GM12878 (cell line): ENCODE data around the gene PRH1. TPM values are rescaled to one million over a fixed set of nuclear protein-coding genes. Genes with fewer than 3 reads are reported as not detected.

Experiments used
- ATAC-seq: fragments of 200-7000 bp; cut with Tn5 transposase; 3 replicates; pipeline ENCODE4 v1.9.1; 2020; ENCODE audit warnings: mild to moderate bottlenecking, moderate library complexity
- BruUV-seq: library from RNA; stranded (reverse); fragments of 400-500 nt; replicated peaks from 2 replicates; lab custom pipeline; 2021; lab: Mats Ljungman, UMichigan
- CTCF ChIA-PET: fragments of 300-600 bp; sonication (Branson Sonifier 250); formaldehyde crosslinking; extraction: SDS; loops from one replicate; lab custom pipeline; 2021; ENCODE audit warnings: inconsistent platforms; lab: Yijun Ruan, JAX
- POLR2A ChIA-PET: fragments of 350-600 bp; formaldehyde crosslinking; extraction: SDS; loops from one replicate; lab custom pipeline; 2021; ENCODE audit warnings: inconsistent platforms; lab: Charles Lee
- RAD21 ChIA-PET: fragments of 300-600 bp; sonication (Branson Sonifier 250); formaldehyde crosslinking; loops from one replicate; lab custom pipeline; 2023; ENCODE audit warnings: antibody characterized with exemption; ENCODE audit not compliant: unreplicated experiment; lab: Charles Lee
- SMC1A ChIA-PET: fragments of 300-600 bp; sonication (Branson Sonifier 250); formaldehyde crosslinking; loops from one replicate; lab custom pipeline; 2023; ENCODE audit not compliant: unreplicated experiment, uncharacterized antibody; lab: Charles Lee
- DNase-seq: peaks from one replicate; pipeline ENCODE4 v3.0.0-alpha.2; 2011; ENCODE audit warnings: low read depth, low spot score
- FAIRE-seq: peaks from 3 replicates; lab custom pipeline; 2011; peaks lifted over from hg19 to GRCh38; lab: Jason Lieb, UNC
- H2AFZ ChIP-seq: 2 replicates; pipeline ENCODE4 v1.6.0; 2011; ENCODE audit warnings: low read depth, low read length, control low read depth; ENCODE audit not compliant: control insufficient read depth
- H3K27ac ChIP-seq: 2 replicates; pipeline ENCODE4 v1.5.1; 2011; ENCODE audit warnings: control low read depth; ENCODE audit not compliant: control insufficient read depth, insufficient read depth
- H3K27me3 ChIP-seq, 2 experiments: replicated peaks in 1 of 2; 2 replicates each; pipeline versions ENCODE4 v1.6.0 to v1.6.1; 2011; ENCODE audit warnings: low read length in 1 of 2; ENCODE audit not compliant: control insufficient read depth in 2 of 2, insufficient read depth in 2 of 2
- H3K36me3 ChIP-seq, 2 experiments: 2 replicates each; pipeline ENCODE4 v1.5.1; 2011; ENCODE audit warnings: low read length in 1 of 2; ENCODE audit not compliant: control insufficient read depth in 2 of 2, insufficient read depth in 2 of 2
- H3K4me1 ChIP-seq: 2 replicates; pipeline ENCODE4 v1.6.1; 2011; ENCODE audit warnings: mild to moderate bottlenecking, low read length, moderate library complexity, mixed read lengths; ENCODE audit not compliant: control insufficient read depth, insufficient read depth
- H3K4me2 ChIP-seq: 2 replicates; pipeline ENCODE4 v1.6.0; 2011; ENCODE audit warnings: control low read depth; ENCODE audit not compliant: control insufficient read depth, insufficient read depth
- H3K4me3 ChIP-seq: fragments of 200-600 bp; sonication (generic); 2 replicates; pipeline ENCODE4 v1.5.1; 2016
- H3K79me2 ChIP-seq: 2 replicates; pipeline ENCODE4 v1.6.0; 2011; ENCODE audit warnings: low read length; ENCODE audit not compliant: control insufficient read depth, insufficient read depth
- H3K9ac ChIP-seq: 2 replicates; pipeline ENCODE4 v1.8.0; 2011; ENCODE audit warnings: low read length, control low read depth, mixed read lengths; ENCODE audit not compliant: control insufficient read depth, insufficient read depth
- H3K9me3 ChIP-seq: replicated peaks from 3 replicates; pipeline ENCODE4 v1.5.1; 2011; ENCODE audit warnings: mild to moderate bottlenecking, low read length; ENCODE audit not compliant: control insufficient read depth, insufficient read depth
- H4K20me1 ChIP-seq: 2 replicates; pipeline ENCODE4 v1.6.0; 2011; ENCODE audit not compliant: control insufficient read depth, insufficient read depth
- BCL11A ChIP-seq: IDR thresholded peaks from 2 replicates; pipeline ENCODE4 v1.6.1; 2011; ENCODE audit warnings: low read depth, low read length
- CREM ChIP-seq: IDR thresholded peaks from 2 replicates; pipeline ENCODE4 v1.6.1; 2014; ENCODE audit warnings: antibody characterized with exemption, low read depth
- EZH2 ChIP-seq: IDR thresholded peaks from 2 replicates; pipeline ENCODE4 v1.6.1; 2012; ENCODE audit warnings: low read depth, mild to moderate bottlenecking, control low read depth, inconsistent platforms, low read length, borderline replicate concordance; ENCODE audit not compliant: control insufficient read depth
- FOXK2 ChIP-seq: fragments of 450-650 bp; IDR thresholded peaks from 2 replicates; pipeline ENCODE4 v1.6.1; 2017; ENCODE audit warnings: mild to moderate bottlenecking, moderate library complexity
- MYB ChIP-seq: fragments of 150-350 bp; IDR thresholded peaks from 2 replicates; pipeline ENCODE4 v1.6.1; 2014; ENCODE audit warnings: mild to moderate bottlenecking, low read depth, low read length, borderline replicate concordance
- POU2F2 ChIP-seq: IDR thresholded peaks from 3 replicates; pipeline ENCODE4 v1.6.1; 2011; ENCODE audit warnings: low read depth, mild to moderate bottlenecking, low read length, borderline replicate concordance
- RUNX3 ChIP-seq: IDR thresholded peaks from 2 replicates; pipeline ENCODE4 v1.6.1; 2012; ENCODE audit warnings: low read length, inconsistent platforms
- SMAD1 ChIP-seq: fragments of 450-650 bp; IDR thresholded peaks from 2 replicates; pipeline ENCODE4 v1.6.1; 2018; ENCODE audit warnings: mild to moderate bottlenecking, low read depth; ENCODE audit not compliant: partially characterized antibody
- SMARCA5 ChIP-seq: fragments of 450-650 bp; IDR thresholded peaks from 2 replicates; pipeline ENCODE4 v1.6.1; 2017; ENCODE audit warnings: mild to moderate bottlenecking
- SP1 ChIP-seq: IDR thresholded peaks from one replicate; pipeline ENCODE4 v1.6.1; 2011; ENCODE audit warnings: low read depth, low read length
- SREBF2 ChIP-seq: IDR thresholded peaks from 2 replicates; pipeline ENCODE4 v1.6.1; 2012; ENCODE audit warnings: mild to moderate bottlenecking, low read length
- WRNIP1 ChIP-seq: IDR thresholded peaks from 2 replicates; pipeline ENCODE4 v1.6.1; 2011; ENCODE audit warnings: low read depth, low read length, improper control_type of control experiment, borderline replicate concordance
- WGBS: methylation state at CpG from one replicate; pipeline ENCODE4 v1.1.6; 2016; ENCODE audit warnings: low lambda C conversion rate; ENCODE audit not compliant: insufficient replicate concordance, insufficient coverage; ENCODE audit errors: missing lambda C conversion rate; 5-methylcytosine and 5-hydroxymethylcytosine counted together
- in situ Hi-C: fragments of 300-500 bp; cut with MboI; formaldehyde crosslinking; loops from 9 replicates; pipeline ENCODE4 v1.14.3; 2018; ENCODE audit warnings: mixed read lengths
- intact Hi-C: fragments of 100-400 bp; cut with micrococcal nuclease; formaldehyde crosslinking; loops from one replicate; pipeline ENCODE4 v1.14.2; 2022; ENCODE audit not compliant: unreplicated experiment
- polyA plus RNA-seq, 11 experiments: library from polyadenylated mRNA; depleted of rRNA in 4 of 11; unstranded in 6 of 11; stranded (reverse) in 5 of 11; fragments of >200 nt; fragmentation: Nextera tagmentation in 4 of 11; fragmentation: Illumina TruSeq in 1 of 11; extraction: Ambion mirVana in 4 of 11; extraction: Trizol in 1 of 11; gene quantifications; 1 replicate in 1 of 11; 2 replicates in 10 of 11; pipeline versions ENCODE4 v1.2.1 to v1.2.3, GENCODE V29; 2011 to 2016; ENCODE audit warnings: inconsistent platforms in 2 of 11, missing spikeins in 2 of 11, low read depth in 1 of 11
- total RNA-seq, 4 experiments: library from RNA; depleted of rRNA in 3 of 4; stranded (reverse); fragments of >200 nt in 3 of 4; fragmentation: Illumina TruSeq in 1 of 4; extraction: Trizol in 1 of 4; gene quantifications; 2 replicates each; pipeline versions ENCODE4 v1.2.1 to v1.2.3, GENCODE V29; 2013 to 2021
- TF ChIP-seq, protein P1 (sequence below): IDR thresholded peaks from 2 replicates; pipeline ENCODE4 v1.6.1; 2011; ENCODE audit warnings: borderline replicate concordance, low read depth, mild to moderate bottlenecking, moderate library complexity, mixed read lengths, low read length; ENCODE audit not compliant: insufficient read depth; ENCODE audit errors: extremely low read length
- TF ChIP-seq, protein P2 (sequence below): IDR thresholded peaks from 2 replicates; pipeline ENCODE4 v1.6.1; 2012; ENCODE audit warnings: low read depth, low read length, improper control_type of control experiment
- TF ChIP-seq, protein P3 (sequence below): fragments of 450-650 bp; IDR thresholded peaks from 2 replicates; pipeline ENCODE4 v1.6.1; 2016; ENCODE audit warnings: mild to moderate bottlenecking
- TF ChIP-seq, protein P4 (sequence below): fragments of 450-650 bp; IDR thresholded peaks from 2 replicates; pipeline ENCODE4 v1.6.1; 2017; ENCODE audit warnings: mild to moderate bottlenecking

Gene PRH1
- total and polyA plus RNA-seq, 10 of the 15 experiments (the other 5 are each of a cell fraction or from before 2014, with no cell fraction given), result 2.5 to 26.3 (median 11.8) TPM

DNA sequence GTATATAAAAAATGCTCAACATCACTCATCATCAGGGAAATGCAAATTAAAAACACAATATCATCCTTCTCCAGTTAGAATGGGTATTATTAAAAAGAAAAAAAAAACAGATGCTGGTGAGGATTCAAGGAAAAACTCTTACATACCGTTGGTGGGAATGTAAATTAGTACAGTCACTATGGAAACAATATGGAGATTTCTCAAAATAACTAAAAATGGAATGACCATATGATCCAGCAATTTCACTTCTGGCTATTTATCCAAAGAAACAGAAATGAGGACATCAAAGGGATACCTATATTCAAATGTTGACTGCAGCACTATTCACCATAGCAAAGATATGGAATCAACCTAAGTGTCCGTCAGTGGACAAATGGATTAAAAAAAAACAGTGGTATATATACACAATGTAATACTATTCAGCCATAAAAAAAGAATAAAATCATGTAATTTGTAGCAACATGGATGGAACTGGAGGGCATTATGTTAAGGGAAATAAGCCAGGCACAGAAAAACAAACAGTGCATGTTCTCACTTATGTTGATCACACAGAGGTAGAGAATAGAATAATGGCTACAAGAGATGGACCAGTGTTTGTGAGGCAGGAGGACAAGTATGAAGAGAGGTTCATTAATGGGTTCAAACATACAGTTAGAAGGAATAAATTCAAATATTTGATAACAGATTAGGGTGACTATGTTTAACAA lies 20.4 kb downstream of the PRH1 start:
- no peak for ATAC-seq
- H3K27ac ChIP-seq, result no peak overlapping the region
- BruUV-seq, result no TSS peak
- no peaks in the 10 kb centered on the region for H4K20me1 ChIP-seq
- ChIA-PET POLR2A (no interaction called here), CTCF (no interaction called here), SMC1A (no interaction called here), RAD21 (no interaction called here)
- no peaks in the 10 kb centered on the region; a peak in 1 of 4 replicates for H3K36me3 ChIP-seq
- no peaks in the 10 kb centered on the region for H3K27me3 ChIP-seq
- H3K79me2 ChIP-seq, result no peaks in the 10 kb centered on the region
- H3K4me3 ChIP-seq, result no peak overlapping the region
- WGBS, result 80% methylated on average over 2 of the region's 2 CpGs
- no peak overlapping the region for H2AFZ ChIP-seq
- H3K4me2 ChIP-seq, result no peak overlapping the region
- intact Hi-C loops (no loop called here), in situ Hi-C loops (no loop called here)
- no peak overlapping the region for H3K9ac ChIP-seq
- no peak for DNase-seq
- FAIRE-seq, result no peak
- H3K9me3 ChIP-seq, result no peaks in the 10 kb centered on the region; the same call in 2 of the 3 replicates
- H3K4me1 ChIP-seq, result no peaks in the 10 kb centered on the region
- TF ChIP-seq EZH2, result no peak
- TF ChIP-seq SP1, result no peak
- TF ChIP-seq, protein P1, sequence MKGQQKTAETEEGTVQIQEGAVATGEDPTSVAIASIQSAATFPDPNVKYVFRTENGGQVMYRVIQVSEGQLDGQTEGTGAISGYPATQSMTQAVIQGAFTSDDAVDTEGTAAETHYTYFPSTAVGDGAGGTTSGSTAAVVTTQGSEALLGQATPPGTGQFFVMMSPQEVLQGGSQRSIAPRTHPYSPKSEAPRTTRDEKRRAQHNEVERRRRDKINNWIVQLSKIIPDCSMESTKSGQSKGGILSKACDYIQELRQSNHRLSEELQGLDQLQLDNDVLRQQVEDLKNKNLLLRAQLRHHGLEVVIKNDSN, result no peak
- TF ChIP-seq, protein P2, sequence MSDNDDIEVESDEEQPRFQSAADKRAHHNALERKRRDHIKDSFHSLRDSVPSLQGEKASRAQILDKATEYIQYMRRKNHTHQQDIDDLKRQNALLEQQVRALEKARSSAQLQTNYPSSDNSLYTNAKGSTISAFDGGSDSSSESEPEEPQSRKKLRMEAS, result no peak
- TF ChIP-seq, protein P3, sequence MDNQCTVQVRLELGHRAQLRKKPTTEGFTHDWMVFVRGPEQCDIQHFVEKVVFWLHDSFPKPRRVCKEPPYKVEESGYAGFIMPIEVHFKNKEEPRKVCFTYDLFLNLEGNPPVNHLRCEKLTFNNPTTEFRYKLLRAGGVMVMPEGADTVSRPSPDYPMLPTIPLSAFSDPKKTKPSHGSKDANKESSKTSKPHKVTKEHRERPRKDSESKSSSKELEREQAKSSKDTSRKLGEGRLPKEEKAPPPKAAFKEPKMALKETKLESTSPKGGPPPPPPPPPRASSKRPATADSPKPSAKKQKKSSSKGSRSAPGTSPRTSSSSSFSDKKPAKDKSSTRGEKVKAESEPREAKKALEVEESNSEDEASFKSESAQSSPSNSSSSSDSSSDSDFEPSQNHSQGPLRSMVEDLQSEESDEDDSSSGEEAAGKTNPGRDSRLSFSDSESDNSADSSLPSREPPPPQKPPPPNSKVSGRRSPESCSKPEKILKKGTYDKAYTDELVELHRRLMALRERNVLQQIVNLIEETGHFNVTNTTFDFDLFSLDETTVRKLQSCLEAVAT, result no peak
- TF ChIP-seq CREM, result no peak
- no peak for TF ChIP-seq BCL11A
- TF ChIP-seq, protein P4, sequence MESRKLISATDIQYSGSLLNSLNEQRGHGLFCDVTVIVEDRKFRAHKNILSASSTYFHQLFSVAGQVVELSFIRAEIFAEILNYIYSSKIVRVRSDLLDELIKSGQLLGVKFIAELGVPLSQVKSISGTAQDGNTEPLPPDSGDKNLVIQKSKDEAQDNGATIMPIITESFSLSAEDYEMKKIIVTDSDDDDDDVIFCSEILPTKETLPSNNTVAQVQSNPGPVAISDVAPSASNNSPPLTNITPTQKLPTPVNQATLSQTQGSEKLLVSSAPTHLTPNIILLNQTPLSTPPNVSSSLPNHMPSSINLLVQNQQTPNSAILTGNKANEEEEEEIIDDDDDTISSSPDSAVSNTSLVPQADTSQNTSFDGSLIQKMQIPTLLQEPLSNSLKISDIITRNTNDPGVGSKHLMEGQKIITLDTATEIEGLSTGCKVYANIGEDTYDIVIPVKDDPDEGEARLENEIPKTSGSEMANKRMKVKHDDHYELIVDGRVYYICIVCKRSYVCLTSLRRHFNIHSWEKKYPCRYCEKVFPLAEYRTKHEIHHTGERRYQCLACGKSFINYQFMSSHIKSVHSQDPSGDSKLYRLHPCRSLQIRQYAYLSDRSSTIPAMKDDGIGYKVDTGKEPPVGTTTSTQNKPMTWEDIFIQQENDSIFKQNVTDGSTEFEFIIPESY, result no peak
- no peak for TF ChIP-seq POU2F2
- TF ChIP-seq SMAD1, result no peak
- TF ChIP-seq SREBF2, result no peak
- no peak for TF ChIP-seq SMARCA5
- TF ChIP-seq WRNIP1, result no peak
- TF ChIP-seq MYB, result no peak
- TF ChIP-seq FOXK2, result no peak
- no peak for TF ChIP-seq RUNX3
